PC-3 (cell line): ENCODE results near the gene SLC44A2. TPM values are rescaled to one million over a fixed set of nuclear protein-coding genes. Genes with fewer than 3 reads are reported as not detected.

Source experiments
- ATAC-seq: fragments of 200-7000 bp; cut with Tn5 transposase; 2 replicates; pipeline ENCODE4 v1.9.1; 2020; ENCODE audit warnings: mild to moderate bottlenecking, moderate library complexity
- BruUV-seq: library from RNA; stranded (reverse); fragments of 400-500 nt; replicated peaks from 2 replicates; lab custom pipeline; 2021; lab: Mats Ljungman, UMichigan
- CTCF ChIA-PET: fragments of 300-600 bp; sonication (Branson Sonifier 250); formaldehyde crosslinking; loops from one replicate; lab custom pipeline; 2022; ENCODE audit warnings: antibody characterized with exemption; lab: Charles Lee
- POLR2A ChIA-PET: fragments of 300-600 bp; sonication (Branson Sonifier 250); formaldehyde crosslinking; loops from one replicate; lab custom pipeline; 2022; ENCODE audit warnings: antibody characterized with exemption; ENCODE audit not compliant: unreplicated experiment; lab: Charles Lee
- DNase-seq: peaks from one replicate; pipeline ENCODE4 v3.0.0-alpha.2; 2015
- H2AFZ ChIP-seq: fragments of 300-600 bp; sonication (generic); 2 replicates; pipeline ENCODE4 v1.6.0; 2016; ENCODE audit warnings: antibody characterized with exemption, low read length
- H3F3A ChIP-seq: fragments of 300-600 bp; sonication (generic); one replicate; pipeline ENCODE4 v1.6.0; 2017; ENCODE audit warnings: antibody characterized with exemption, low read length, control low read depth, mild to moderate bottlenecking; ENCODE audit not compliant: unreplicated experiment
- H3K27ac ChIP-seq: fragments of 300-600 bp; sonication (generic); 2 replicates; pipeline ENCODE4 v1.5.1; 2016; ENCODE audit warnings: mild to moderate bottlenecking, low read length
- H3K27me3 ChIP-seq: fragments of 300-600 bp; sonication (generic); 2 replicates; pipeline ENCODE4 v1.6.1; 2016; ENCODE audit warnings: low read length, mixed read lengths
- H3K36me3 ChIP-seq: fragments of 300-600 bp; sonication (generic); 2 replicates; pipeline ENCODE4 v1.6.1; 2016; ENCODE audit warnings: low read depth, mixed run types, low read length, mixed read lengths
- H3K4me1 ChIP-seq: fragments of 300-600 bp; sonication (generic); 2 replicates; pipeline ENCODE4 v1.5.1; 2016; ENCODE audit warnings: low read length; ENCODE audit not compliant: insufficient read depth
- H3K4me2 ChIP-seq: fragments of 300-600 bp; sonication (generic); 2 replicates; pipeline ENCODE4 v1.6.0; 2016; ENCODE audit warnings: low read length
- H3K4me3 ChIP-seq: fragments of 300-600 bp; sonication (generic); 2 replicates; pipeline ENCODE4 v1.5.1; 2016; ENCODE audit warnings: mild to moderate bottlenecking, low read length, mixed read lengths
- H3K79me2 ChIP-seq: fragments of 300-600 bp; sonication (generic); 2 replicates; pipeline ENCODE4 v1.6.1; 2017; ENCODE audit warnings: low read length, mixed read lengths
- H3K9ac ChIP-seq: fragments of 300-600 bp; sonication (generic); 2 replicates; pipeline ENCODE4 v1.6.0; 2016; ENCODE audit warnings: mild to moderate bottlenecking, low read length
- H3K9me2 ChIP-seq: fragments of 300-600 bp; sonication (generic); replicated peaks from 2 replicates; pipeline ENCODE4 v1.6.1; 2016; ENCODE audit warnings: mixed run types, low read length, mixed read lengths
- H3K9me3 ChIP-seq: fragments of 300-600 bp; sonication (generic); 2 replicates; pipeline ENCODE4 v1.6.1; 2016; ENCODE audit warnings: low read length, mixed read lengths
- H4K20me1 ChIP-seq: fragments of 300-600 bp; sonication (generic); 2 replicates; pipeline ENCODE4 v1.6.1; 2016; ENCODE audit warnings: low read length, mixed read lengths
- CTCF ChIP-seq: fragments of 300-600 bp; sonication (generic); conservative IDR thresholded peaks from 2 replicates; pipeline ENCODE4 v1.5.1; 2017; ENCODE audit warnings: antibody characterized with exemption, low read depth, mild to moderate bottlenecking, low read length
- EZH2 ChIP-seq: fragments of 300-600 bp; sonication (generic); IDR thresholded peaks from one replicate; pipeline ENCODE4 v1.6.1; 2017; ENCODE audit warnings: antibody characterized with exemption, mild to moderate bottlenecking, low read length; ENCODE audit not compliant: unreplicated experiment
- EZH2phosphoT487 ChIP-seq: fragments of 300-600 bp; sonication (generic); IDR thresholded peaks from 2 replicates; pipeline ENCODE4 v1.6.1; 2018; ENCODE audit warnings: mild to moderate bottlenecking, antibody characterized with exemption, low read length, borderline replicate concordance
- intact Hi-C: fragments of 100-400 bp; cut with micrococcal nuclease; formaldehyde crosslinking; loops from 2 replicates; pipeline ENCODE4 v1.9.0; 2023
- total RNA-seq: library from RNA; depleted of rRNA; stranded (reverse); fragments of >200 nt; gene quantifications from 2 replicates; pipeline ENCODE4 v1.2.3, GENCODE V29; 2014

SLC44A2 gene
- total RNA-seq, 1 experiment from 2014 or later: 63.9 TPM

DNA sequence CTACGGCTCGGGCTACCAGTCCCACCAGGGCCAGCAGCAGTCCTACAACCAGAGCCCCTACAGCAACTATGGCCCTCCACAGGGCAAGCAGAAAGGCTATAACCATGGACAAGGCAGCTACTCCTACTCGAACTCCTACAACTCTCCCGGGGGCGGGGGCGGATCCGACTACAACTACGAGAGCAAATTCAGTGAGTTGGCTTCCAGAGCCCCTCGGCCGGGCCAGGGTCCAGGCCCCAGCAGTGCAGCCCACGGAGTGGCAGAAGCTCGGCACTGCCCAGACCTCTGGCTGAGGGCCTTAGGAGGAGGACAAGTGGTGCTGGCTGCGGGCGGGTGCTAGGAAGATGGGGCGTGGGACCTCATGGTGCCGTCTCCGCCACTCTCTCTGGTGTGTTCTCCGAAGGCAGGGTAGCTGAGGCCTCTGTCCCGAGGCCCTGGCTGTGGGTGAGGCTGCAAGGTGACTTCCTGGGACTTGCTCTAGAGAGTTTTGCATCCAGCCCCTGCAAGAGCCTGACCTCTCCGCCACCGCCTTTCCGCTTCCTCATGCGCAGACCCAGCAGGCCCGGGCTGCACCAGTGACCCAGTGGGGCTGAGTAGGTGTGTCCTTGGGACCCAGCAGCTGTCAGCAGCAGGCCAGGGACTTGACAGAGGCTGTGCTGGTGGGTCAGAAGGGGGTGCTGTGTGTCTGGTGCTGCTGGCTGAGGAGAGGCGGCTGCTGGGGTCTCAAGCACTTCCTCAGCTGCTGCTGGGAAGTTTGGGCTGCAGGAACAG, 62.4 kb downstream of the SLC44A2 start:
- Histone ChIP-seq H3K9ac (no peak overlapping the region), H3K4me2 (no peak overlapping the region), H4K20me1 (peaks cover 46% of the 10 kb centered on the region), H3K4me3 (no peak overlapping the region), H3K9me2 (no peaks in the 10 kb centered on the region), H3K27me3 (no peaks in the 10 kb centered on the region), H2AFZ (no peak overlapping the region), H3F3A (peaks cover 6% of the 10 kb centered on the region), H3K9me3 (no peaks in the 10 kb centered on the region), H3K4me1 (no peaks in the 10 kb centered on the region), H3K27ac (no peak overlapping the region), H3K79me2 (peaks cover 4% of the 10 kb centered on the region; the same call in 1 of the 2 replicates), H3K36me3 (peaks cover 95% of the 10 kb centered on the region)
- intact Hi-C loops: no loop called here
- no TSS peak for BruUV-seq
- POLR2A ChIA-PET: no interaction called here
- CTCF ChIA-PET: no interaction called here
- TF ChIP-seq EZH2 (no peak), EZH2phosphoT487 (no peak), CTCF (no peak)
- no peak for DNase-seq
- ATAC-seq: no peak

GRCh38 chr19:10688545-10689280, 63.4 kb downstream of the SLC44A2 start:
- Histone ChIP-seq H3K4me2 (no peak overlapping the region), H3K4me1 (no peaks in the 10 kb centered on the region), H3K4me3 (no peak overlapping the region), H3K9ac (no peak overlapping the region), H3F3A (peaks cover 6% of the 10 kb centered on the region), H3K36me3 (peaks cover 85% of the 10 kb centered on the region), H3K27me3 (no peaks in the 10 kb centered on the region), H3K27ac (no peak overlapping the region), H2AFZ (no peak overlapping the region), H3K79me2 (peaks cover 4% of the 10 kb centered on the region; the same call in 1 of the 2 replicates), H3K9me3 (no peaks in the 10 kb centered on the region), H4K20me1 (peaks cover 42% of the 10 kb centered on the region), H3K9me2 (no peaks in the 10 kb centered on the region)
- TF ChIP-seq CTCF (no peak), EZH2phosphoT487 (no peak), EZH2 (no peak)
- POLR2A ChIA-PET: no interaction called here
- BruUV-seq: no TSS peak
- ATAC-seq: no peak
- intact Hi-C loops: no loop called here
- DNase-seq: no peak
- CTCF ChIA-PET: no interaction called here

DNA sequence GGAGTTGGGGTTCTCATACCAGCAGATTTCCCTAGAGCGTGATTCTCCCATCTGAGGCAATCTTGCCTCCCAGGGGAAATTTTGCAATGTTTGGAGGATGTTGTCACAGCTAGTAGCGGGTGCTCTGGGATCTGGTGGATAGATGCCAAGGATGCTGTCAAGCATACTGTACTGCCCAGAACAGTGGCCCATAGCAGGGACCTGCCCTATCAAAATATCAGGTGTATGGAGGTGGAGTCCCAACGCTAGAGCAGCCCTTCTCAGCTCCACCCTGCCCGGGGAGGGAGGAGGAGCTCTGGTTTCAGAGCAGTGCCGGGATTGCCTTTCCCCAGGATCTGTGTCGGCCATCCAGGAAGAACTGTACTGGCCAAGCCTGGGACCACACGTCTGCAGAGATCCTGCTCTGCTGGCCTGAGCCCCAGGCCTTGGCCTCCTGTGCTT, 65.0 kb downstream of the SLC44A2 start:
- no peak overlapping the region for H2AFZ ChIP-seq
- H4K20me1 ChIP-seq: peaks cover 42% of the 10 kb centered on the region
- no peak overlapping the region for H3K27ac ChIP-seq
- no peaks in the 10 kb centered on the region for H3K27me3 ChIP-seq
- H3K4me2 ChIP-seq: no peak overlapping the region
- TF ChIP-seq EZH2: no peak
- TF ChIP-seq CTCF: no peak
- no peak for TF ChIP-seq EZH2phosphoT487
- no peak overlapping the region for H3K9ac ChIP-seq
- ChIA-PET POLR2A (no interaction called here), CTCF (no interaction called here)
- intact Hi-C loops: no loop called here
- no peaks in the 10 kb centered on the region for H3K9me3 ChIP-seq
- peaks cover 6% of the 10 kb centered on the region for H3F3A ChIP-seq
- peaks cover 68% of the 10 kb centered on the region for H3K36me3 ChIP-seq
- H3K4me1 ChIP-seq: no peaks in the 10 kb centered on the region
- DNase-seq (no peak), ATAC-seq (no peak)
- BruUV-seq: no TSS peak
- H3K9me2 ChIP-seq: no peaks in the 10 kb centered on the region
- peaks cover 1% of the 10 kb centered on the region; the same call in 1 of the 2 replicates for H3K79me2 ChIP-seq
- H3K4me3 ChIP-seq: no peak overlapping the region
